ENCODE measurements around the gene RBFOX2.

DNA sequence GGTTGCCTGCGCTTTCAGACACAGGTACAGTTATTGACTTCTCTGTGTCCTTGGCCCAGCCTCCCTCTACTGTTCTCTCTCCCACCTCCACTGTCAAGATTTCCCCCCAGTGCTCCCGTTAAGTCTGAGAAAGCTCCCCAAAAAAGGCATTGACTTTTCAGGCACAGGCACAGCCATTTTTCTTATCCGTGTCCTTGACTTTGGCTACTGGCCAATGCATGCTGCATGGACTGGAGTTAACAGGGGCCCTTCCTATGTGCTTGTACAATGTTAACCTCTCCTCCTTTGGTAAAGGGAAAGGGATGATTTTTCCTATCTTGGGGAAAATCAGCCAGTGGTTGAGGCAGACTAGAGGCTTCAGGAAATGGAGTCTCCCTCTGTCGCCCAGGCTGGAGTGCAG is 306.7 kb downstream of the RBFOX2 start:
- TF ChIP-seq RAD21 (IDR thresholded peaks at IDR 0.05; ENCODE audit: low read depth) = no peak
- TF ChIP-seq TEAD4 (IDR thresholded peaks at IDR 0.05) = no peak
- TF ChIP-seq, protein P1, sequence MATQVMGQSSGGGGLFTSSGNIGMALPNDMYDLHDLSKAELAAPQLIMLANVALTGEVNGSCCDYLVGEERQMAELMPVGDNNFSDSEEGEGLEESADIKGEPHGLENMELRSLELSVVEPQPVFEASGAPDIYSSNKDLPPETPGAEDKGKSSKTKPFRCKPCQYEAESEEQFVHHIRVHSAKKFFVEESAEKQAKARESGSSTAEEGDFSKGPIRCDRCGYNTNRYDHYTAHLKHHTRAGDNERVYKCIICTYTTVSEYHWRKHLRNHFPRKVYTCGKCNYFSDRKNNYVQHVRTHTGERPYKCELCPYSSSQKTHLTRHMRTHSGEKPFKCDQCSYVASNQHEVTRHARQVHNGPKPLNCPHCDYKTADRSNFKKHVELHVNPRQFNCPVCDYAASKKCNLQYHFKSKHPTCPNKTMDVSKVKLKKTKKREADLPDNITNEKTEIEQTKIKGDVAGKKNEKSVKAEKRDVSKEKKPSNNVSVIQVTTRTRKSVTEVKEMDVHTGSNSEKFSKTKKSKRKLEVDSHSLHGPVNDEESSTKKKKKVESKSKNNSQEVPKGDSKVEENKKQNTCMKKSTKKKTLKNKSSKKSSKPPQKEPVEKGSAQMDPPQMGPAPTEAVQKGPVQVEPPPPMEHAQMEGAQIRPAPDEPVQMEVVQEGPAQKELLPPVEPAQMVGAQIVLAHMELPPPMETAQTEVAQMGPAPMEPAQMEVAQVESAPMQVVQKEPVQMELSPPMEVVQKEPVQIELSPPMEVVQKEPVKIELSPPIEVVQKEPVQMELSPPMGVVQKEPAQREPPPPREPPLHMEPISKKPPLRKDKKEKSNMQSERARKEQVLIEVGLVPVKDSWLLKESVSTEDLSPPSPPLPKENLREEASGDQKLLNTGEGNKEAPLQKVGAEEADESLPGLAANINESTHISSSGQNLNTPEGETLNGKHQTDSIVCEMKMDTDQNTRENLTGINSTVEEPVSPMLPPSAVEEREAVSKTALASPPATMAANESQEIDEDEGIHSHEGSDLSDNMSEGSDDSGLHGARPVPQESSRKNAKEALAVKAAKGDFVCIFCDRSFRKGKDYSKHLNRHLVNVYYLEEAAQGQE (IDR thresholded peaks at IDR 0.05; ENCODE audit: low read depth) = no peak
- no peak for TF ChIP-seq EP300 (IDR thresholded peaks at IDR 0.05; ENCODE audit: borderline replicate concordance)
- no peak for TF ChIP-seq YY1 (IDR thresholded peaks at IDR 0.05; ENCODE audit: low read depth)
- TF ChIP-seq, protein P2, sequence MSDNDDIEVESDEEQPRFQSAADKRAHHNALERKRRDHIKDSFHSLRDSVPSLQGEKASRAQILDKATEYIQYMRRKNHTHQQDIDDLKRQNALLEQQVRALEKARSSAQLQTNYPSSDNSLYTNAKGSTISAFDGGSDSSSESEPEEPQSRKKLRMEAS (IDR thresholded peaks at IDR 0.05) = no peak
- no peak for TF ChIP-seq CEBPB (IDR thresholded peaks at IDR 0.05)
- no peak for TF ChIP-seq TAF1 (IDR thresholded peaks at IDR 0.05; ENCODE audit: low read depth)
- no peak for TF ChIP-seq TCF12 (IDR thresholded peaks at IDR 0.05; ENCODE audit: low read depth)
- no peak for TF ChIP-seq CREB1 (IDR thresholded peaks at IDR 0.05; ENCODE audit: low read depth)
- TF ChIP-seq EGR1 (IDR thresholded peaks at IDR 0.05) = no peak
- no peak for TF ChIP-seq FOXM1 (IDR thresholded peaks at IDR 0.05; ENCODE audit: borderline replicate concordance, low read depth)
- TF ChIP-seq NFIC (IDR thresholded peaks at IDR 0.05) = no peak
- TF ChIP-seq, protein P3, sequence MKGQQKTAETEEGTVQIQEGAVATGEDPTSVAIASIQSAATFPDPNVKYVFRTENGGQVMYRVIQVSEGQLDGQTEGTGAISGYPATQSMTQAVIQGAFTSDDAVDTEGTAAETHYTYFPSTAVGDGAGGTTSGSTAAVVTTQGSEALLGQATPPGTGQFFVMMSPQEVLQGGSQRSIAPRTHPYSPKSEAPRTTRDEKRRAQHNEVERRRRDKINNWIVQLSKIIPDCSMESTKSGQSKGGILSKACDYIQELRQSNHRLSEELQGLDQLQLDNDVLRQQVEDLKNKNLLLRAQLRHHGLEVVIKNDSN (IDR thresholded peaks at IDR 0.05) = no peak

Measured in Ishikawa (cell line).